DND-41 (cell line): ENCODE results near the gene SCGB1D2.

ENCODE experiments used
- ATAC-seq: fragments of 200-7000 bp; cut with Tn5 transposase; 3 replicates; pipeline ENCODE4 v1.9.1; 2021; ENCODE audit warnings: low read depth; ENCODE audit not compliant: insufficient read depth
- DNase-seq: peaks from one replicate; pipeline ENCODE4 v3.0.0-alpha.2; 2020
- H2AFZ ChIP-seq: 2 replicates; pipeline ENCODE4 v1.6.0; 2012; ENCODE audit warnings: low read depth, low read length
- H3K27ac ChIP-seq: 2 replicates; pipeline ENCODE4 v1.5.1; 2012; ENCODE audit warnings: low read length, inconsistent platforms
- H3K27me3 ChIP-seq: fragments of 200-600 bp; sonication (generic); 2 replicates; pipeline ENCODE4 v1.6.0; 2012; ENCODE audit warnings: low read length, mild to moderate bottlenecking, inconsistent platforms; ENCODE audit not compliant: insufficient read depth, poor library complexity
- H3K36me3 ChIP-seq: 2 replicates; pipeline ENCODE4 v1.5.1; 2012; ENCODE audit warnings: low read length, inconsistent platforms; ENCODE audit not compliant: insufficient read depth
- H3K4me1 ChIP-seq: 2 replicates; pipeline ENCODE4 v1.5.1; 2012; ENCODE audit warnings: mild to moderate bottlenecking, low read length; ENCODE audit not compliant: insufficient read depth
- H3K4me2 ChIP-seq: 2 replicates; pipeline ENCODE4 v1.6.0; 2012; ENCODE audit warnings: mild to moderate bottlenecking, moderate library complexity, low read length, inconsistent platforms; ENCODE audit not compliant: insufficient read depth
- H3K4me3 ChIP-seq, 2 experiments: fragments of 200-600 bp in 1 of 2; shearing (Covaris generic) in 1 of 2; 2 replicates each; pipeline ENCODE4 v1.5.1; 2012 to 2016; ENCODE audit warnings: inconsistent platforms in 2 of 2, low read length in 2 of 2, mild to moderate bottlenecking in 2 of 2, low read depth in 1 of 2, moderate library complexity in 1 of 2
- H3K79me2 ChIP-seq: 2 replicates; pipeline ENCODE4 v1.6.0; 2012; ENCODE audit warnings: low read length, inconsistent platforms; ENCODE audit not compliant: insufficient read depth
- H3K9ac ChIP-seq: 2 replicates; pipeline ENCODE4 v1.6.0; 2012; ENCODE audit warnings: low read depth, mild to moderate bottlenecking, inconsistent platforms, low read length, moderate library complexity
- H3K9me3 ChIP-seq: 2 replicates; pipeline ENCODE4 v1.5.1; 2012; ENCODE audit warnings: low read length, moderate library complexity, mild to moderate bottlenecking, inconsistent platforms; ENCODE audit not compliant: insufficient read depth, severe bottlenecking
- H4K20me1 ChIP-seq: 2 replicates; pipeline ENCODE4 v1.6.0; 2012; ENCODE audit warnings: low read length; ENCODE audit not compliant: insufficient read depth
- CTCF ChIP-seq: IDR thresholded peaks from 2 replicates; pipeline ENCODE4 v1.5.1; 2012; ENCODE audit warnings: borderline replicate concordance, low read length, moderate library complexity, mild to moderate bottlenecking; ENCODE audit not compliant: poor library complexity, severe bottlenecking; ENCODE audit errors: extremely low read depth
- EZH2 ChIP-seq: IDR thresholded peaks from 3 replicates; pipeline ENCODE4 v1.6.1; 2012; ENCODE audit warnings: borderline replicate concordance, low read depth, mild to moderate bottlenecking, moderate library complexity, low read length, inconsistent platforms; ENCODE audit not compliant: severe bottlenecking

SCGB1D2 gene

GRCh38 chr11:62267050-62267449 lies 25.0 kb downstream of the SCGB1D2 start:
- no peak overlapping the region for H3K27ac ChIP-seq
- no peak for TF ChIP-seq CTCF
- no peak for TF ChIP-seq EZH2
- no peak overlapping the region for H3K4me3 ChIP-seq
- H3K36me3 ChIP-seq, result no peaks in the 10 kb centered on the region
- DNase-seq (no peak), ATAC-seq (no peak)
- peaks cover 5% of the 10 kb centered on the region for H3K27me3 ChIP-seq
- no peaks in the 10 kb centered on the region for H3K4me1 ChIP-seq
- H3K9me3 ChIP-seq, result no peaks in the 10 kb centered on the region
- H4K20me1 ChIP-seq, result no peaks in the 10 kb centered on the region
- H2AFZ ChIP-seq, result no peak overlapping the region
- H3K79me2 ChIP-seq, result no peaks in the 10 kb centered on the region
- no peak overlapping the region for H3K4me2 ChIP-seq
- no peak overlapping the region for H3K9ac ChIP-seq

DNA sequence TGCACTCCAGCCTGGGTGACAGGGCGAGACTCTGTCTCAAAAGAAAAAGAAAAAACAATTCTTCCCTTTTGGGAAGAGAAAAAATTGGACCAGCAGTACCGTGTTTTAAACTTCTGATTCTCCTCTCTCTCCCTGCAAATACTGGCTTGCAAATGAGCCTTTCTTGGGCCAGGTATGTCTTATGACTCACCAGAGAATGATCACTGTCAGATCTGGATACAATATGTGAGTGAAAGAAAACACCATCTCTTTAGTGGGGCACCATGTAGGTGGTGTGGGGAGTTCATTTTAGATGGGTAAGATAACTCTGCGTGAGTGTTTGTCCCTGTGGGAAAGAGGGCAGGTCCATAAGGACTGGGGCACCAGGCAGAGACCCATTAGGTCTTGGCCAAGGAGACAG lies 25.5 kb downstream of the SCGB1D2 start:
- H3K27ac ChIP-seq, result no peak overlapping the region
- H3K9me3 ChIP-seq, result no peaks in the 10 kb centered on the region
- ATAC-seq (no peak), DNase-seq (no peak)
- no peak overlapping the region for H3K9ac ChIP-seq
- no peak overlapping the region for H3K4me2 ChIP-seq
- no peaks in the 10 kb centered on the region for H3K4me1 ChIP-seq
- no peak overlapping the region for H3K4me3 ChIP-seq
- H4K20me1 ChIP-seq, result no peaks in the 10 kb centered on the region
- H3K27me3 ChIP-seq, result peaks cover 5% of the 10 kb centered on the region
- H3K79me2 ChIP-seq, result no peaks in the 10 kb centered on the region
- TF ChIP-seq CTCF (no peak), EZH2 (no peak)
- no peaks in the 10 kb centered on the region for H3K36me3 ChIP-seq
- no peak overlapping the region for H2AFZ ChIP-seq

GRCh38 chr11:62269654-62270278 lies 27.7 kb downstream of the SCGB1D2 start, which contains the start of gene SCGB2A2:
Gene SCGB2A2, plus strand, starts transcription at chr11:62270158. Its CDS starts 59 bp downstream, at chr11:62270217.
- Histone ChIP-seq H3K4me3 (no peak within 1 kb of the TSS), H3K9me3 (no peaks in the 10 kb centered on the region), H3K4me1 (no peaks in the 10 kb centered on the region), H3K27me3 (peaks cover 2% of the 10 kb centered on the region), H3K27ac (no peak within 1 kb of the TSS), H2AFZ (no peak within 1 kb of the TSS), H3K79me2 (no peaks in the 10 kb centered on the region), H3K36me3 (no peaks in the 10 kb centered on the region), H3K4me2 (no peak within 1 kb of the TSS), H3K9ac (no peak within 1 kb of the TSS), H4K20me1 (no peaks in the 10 kb centered on the region)
- ATAC-seq (no peak), DNase-seq (no peak)
- TF ChIP-seq EZH2, result no peak
- TF ChIP-seq CTCF, result peak; percentile 40
